AG04450 (cell line): ENCODE data around the gene PRKCH. TPM values are rescaled to one million over a fixed set of nuclear protein-coding genes. Genes with fewer than 3 reads are reported as not detected.
"Not testable (repeated sequence)": the region's sequence is repeated elsewhere in the genome, so short reads cannot be mapped to it uniquely, and the experiment has no call there.

Source experiments
- CTCF ChIA-PET: fragments of 300-600, 350-600 bp; formaldehyde crosslinking; extraction: SDS; loops from one replicate; lab custom pipeline; 2022; ENCODE audit warnings: antibody characterized with exemption, inconsistent platforms; lab: Charles Lee
- POLR2A ChIA-PET: fragments of 350-600 bp; formaldehyde crosslinking; extraction: SDS; loops from one replicate; lab custom pipeline; 2021; ENCODE audit warnings: antibody characterized with exemption, inconsistent platforms; lab: Yijun Ruan, JAX
- DNase-seq: peaks from one replicate; pipeline ENCODE4 v3.0.0-alpha.2; 2011; ENCODE audit warnings: low read depth, low spot score
- H3K27ac ChIP-seq: one replicate; pipeline ENCODE4 v1.5.1; 2012; ENCODE audit warnings: low read depth, low read length, control low read depth
- H3K27me3 ChIP-seq: one replicate; pipeline ENCODE4 v1.6.0; 2012; ENCODE audit warnings: low read length; ENCODE audit not compliant: control insufficient read depth, insufficient read depth
- H3K4me3 ChIP-seq: 2 replicates; pipeline ENCODE4 v1.5.1; 2011; ENCODE audit warnings: mild to moderate bottlenecking, low read depth, low read length, control low read depth
- H3K9me3 ChIP-seq: 2 replicates; pipeline ENCODE4 v1.5.1; 2012; ENCODE audit warnings: low read length; ENCODE audit not compliant: control insufficient read depth, insufficient read depth
- CTCF ChIP-seq: IDR thresholded peaks from 2 replicates; pipeline ENCODE4 v1.5.1; 2011; ENCODE audit warnings: low read depth, low read length, control low read depth, inconsistent platforms
- polyA plus RNA-seq: library from polyadenylated mRNA; depleted of rRNA; stranded (reverse); fragments of >200 nt; gene quantifications from 2 replicates; pipeline ENCODE4 v1.2.3, GENCODE V29; 2011

PRKCH gene
- polyA plus RNA-seq, 1 experiment: 1.6 TPM

GRCh38 chr14:61300209-61300608, 21.2 kb upstream of the PRKCH start:
- CTCF ChIA-PET: interaction anchor here (1.0 to 1.2 kb wide), 2 partner anchors 35 to 538 kb away, joined by 3 to 5 read pairs; no protein-coding TSS in a partner anchor

GRCh38 chr14:61300754-61301153, 20.6 kb upstream of the PRKCH start:
- ChIA-PET POLR2A (no interaction called here), CTCF (interaction anchor here (1.2 kb wide), 1 partner anchor 537 kb away, joined by 5 read pairs; no protein-coding TSS in a partner anchor)
- H3K9me3 ChIP-seq: no peaks in the 10 kb centered on the region

More at GRCh38 chr14:61300209-61300608, 21.2 kb upstream of the PRKCH start:
- TF ChIP-seq CTCF: no peak
- POLR2A ChIA-PET: no interaction called here
- Histone ChIP-seq H3K27ac (no peak overlapping the region), H3K4me3 (no peak overlapping the region), H3K9me3 (no peaks in the 10 kb centered on the region), H3K27me3 (peaks cover 4% of the 10 kb centered on the region)
- DNase-seq: no peak

GRCh38 chr14:61304688-61305087, 16.7 kb upstream of the PRKCH start:
- no peaks in the 10 kb centered on the region for H3K9me3 ChIP-seq
- peaks cover 4% of the 10 kb centered on the region for H3K27me3 ChIP-seq
- no peak for TF ChIP-seq CTCF
- DNase-seq: no peak
- H3K27ac ChIP-seq: no peak overlapping the region
- CTCF ChIA-PET: interaction anchor here (1.1 kb wide), 1 partner anchor 533 kb away, joined by 3 read pairs; no protein-coding TSS in a partner anchor
- H3K4me3 ChIP-seq: no peak overlapping the region
- POLR2A ChIA-PET: no interaction called here

More at GRCh38 chr14:61300754-61301153, 20.6 kb upstream of the PRKCH start:
- no peak for TF ChIP-seq CTCF
- H3K27ac ChIP-seq: no peak overlapping the region
- H3K4me3 ChIP-seq: no peak overlapping the region
- peaks cover 4% of the 10 kb centered on the region for H3K27me3 ChIP-seq
- DNase-seq: no peak

- CTCF ChIA-PET: no interaction called here
- POLR2A ChIA-PET: no interaction called here
- DNase-seq: no peak
Measured at GRCh38 chr14:61308198-61308597, 13.2 kb upstream of the PRKCH start.

GRCh38 chr14:61308701-61309100, 12.7 kb upstream of the PRKCH start:
- POLR2A ChIA-PET, H3K9me3 ChIP-seq, CTCF ChIA-PET, DNase-seq, H3K27me3 ChIP-seq, H3K4me3 ChIP-seq, H3K27ac ChIP-seq: not testable (repeated sequence)

More at GRCh38 chr14:61308198-61308597, 13.2 kb upstream of the PRKCH start:
- H3K27ac ChIP-seq: no peak overlapping the region
- no peak for TF ChIP-seq CTCF
- H3K4me3 ChIP-seq: no peak overlapping the region
- H3K9me3 ChIP-seq: peaks cover 4% of the 10 kb centered on the region
- H3K27me3 ChIP-seq: no peaks in the 10 kb centered on the region

- H3K4me3 ChIP-seq: no peak overlapping the region
- ChIA-PET CTCF (no interaction called here), POLR2A (no interaction called here)
- H3K27ac ChIP-seq: no peak overlapping the region
- no peak for DNase-seq
- H3K27me3 ChIP-seq: peaks cover 15% of the 10 kb centered on the region
- TF ChIP-seq CTCF: no peak
- H3K9me3 ChIP-seq: peaks cover 3% of the 10 kb centered on the region
Measured at GRCh38 chr14:61315313-61315712, 6.1 kb upstream of the PRKCH start.
